Neural cell (in vitro differentiated cells): Measurements from ENCODE around the gene LINC01488.

ENCODE experiments used
- CTCF ChIP-seq: fragments of 450-650 bp; IDR thresholded peaks from 2 replicates; pipeline ENCODE4 v1.5.1; 2014; ENCODE audit warnings: antibody characterized with exemption, mild to moderate bottlenecking, moderate library complexity; ENCODE audit not compliant: poor library complexity, severe bottlenecking
- EP300 ChIP-seq: fragments of 450-650 bp; conservative IDR thresholded peaks from 2 replicates; pipeline ENCODE4 v1.6.1; 2014; ENCODE audit warnings: antibody characterized with exemption, mild to moderate bottlenecking, moderate library complexity; ENCODE audit not compliant: poor library complexity, severe bottlenecking
- EZH2 ChIP-seq: fragments of 200-600, 300-800 bp; shearing (Covaris generic), sonication (generic); IDR thresholded peaks from 2 replicates; pipeline ENCODE4 v1.6.1; 2014; ENCODE audit warnings: antibody characterized with exemption, low read length, borderline replicate concordance, mild to moderate bottlenecking; ENCODE audit not compliant: insufficient read depth, poor library complexity, severe bottlenecking
- MXI1 ChIP-seq: fragments of 450-650 bp; conservative IDR thresholded peaks from 2 replicates; pipeline ENCODE4 v1.6.1; 2014; ENCODE audit warnings: antibody characterized with exemption, mild to moderate bottlenecking; ENCODE audit not compliant: poor library complexity, severe bottlenecking
- POLR2AphosphoS5 ChIP-seq: IDR thresholded peaks from 2 replicates; pipeline ENCODE4 v1.6.1; 2012
- RAD21 ChIP-seq: fragments of 450-650 bp; conservative IDR thresholded peaks from 2 replicates; pipeline ENCODE4 v1.6.1; 2014; ENCODE audit warnings: antibody characterized with exemption, mild to moderate bottlenecking, moderate library complexity
- TAF1 ChIP-seq: IDR thresholded peaks from 2 replicates; pipeline ENCODE4 v1.6.1; 2012; ENCODE audit warnings: low read depth
- TF ChIP-seq, protein P1 (sequence below): IDR thresholded peaks from 2 replicates; pipeline ENCODE4 v1.6.1; 2012; ENCODE audit warnings: borderline replicate concordance

- TF ChIP-seq CTCF (no peak), MXI1 (no peak), EZH2 (no peak), TAF1 (no peak), POLR2AphosphoS5 (no peak), EP300 (no peak), RAD21 (no peak)
- TF ChIP-seq, protein P1, sequence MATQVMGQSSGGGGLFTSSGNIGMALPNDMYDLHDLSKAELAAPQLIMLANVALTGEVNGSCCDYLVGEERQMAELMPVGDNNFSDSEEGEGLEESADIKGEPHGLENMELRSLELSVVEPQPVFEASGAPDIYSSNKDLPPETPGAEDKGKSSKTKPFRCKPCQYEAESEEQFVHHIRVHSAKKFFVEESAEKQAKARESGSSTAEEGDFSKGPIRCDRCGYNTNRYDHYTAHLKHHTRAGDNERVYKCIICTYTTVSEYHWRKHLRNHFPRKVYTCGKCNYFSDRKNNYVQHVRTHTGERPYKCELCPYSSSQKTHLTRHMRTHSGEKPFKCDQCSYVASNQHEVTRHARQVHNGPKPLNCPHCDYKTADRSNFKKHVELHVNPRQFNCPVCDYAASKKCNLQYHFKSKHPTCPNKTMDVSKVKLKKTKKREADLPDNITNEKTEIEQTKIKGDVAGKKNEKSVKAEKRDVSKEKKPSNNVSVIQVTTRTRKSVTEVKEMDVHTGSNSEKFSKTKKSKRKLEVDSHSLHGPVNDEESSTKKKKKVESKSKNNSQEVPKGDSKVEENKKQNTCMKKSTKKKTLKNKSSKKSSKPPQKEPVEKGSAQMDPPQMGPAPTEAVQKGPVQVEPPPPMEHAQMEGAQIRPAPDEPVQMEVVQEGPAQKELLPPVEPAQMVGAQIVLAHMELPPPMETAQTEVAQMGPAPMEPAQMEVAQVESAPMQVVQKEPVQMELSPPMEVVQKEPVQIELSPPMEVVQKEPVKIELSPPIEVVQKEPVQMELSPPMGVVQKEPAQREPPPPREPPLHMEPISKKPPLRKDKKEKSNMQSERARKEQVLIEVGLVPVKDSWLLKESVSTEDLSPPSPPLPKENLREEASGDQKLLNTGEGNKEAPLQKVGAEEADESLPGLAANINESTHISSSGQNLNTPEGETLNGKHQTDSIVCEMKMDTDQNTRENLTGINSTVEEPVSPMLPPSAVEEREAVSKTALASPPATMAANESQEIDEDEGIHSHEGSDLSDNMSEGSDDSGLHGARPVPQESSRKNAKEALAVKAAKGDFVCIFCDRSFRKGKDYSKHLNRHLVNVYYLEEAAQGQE = no peak
These were observed 39.3 kb upstream of the LINC01488 start for GRCh38 chr11:69442012-69442806.
